MM.1S (cell line): ENCODE data around the gene GREB1.

Experiments used
- EZH2 ChIP-seq: fragments of 300-600 bp; sonication (generic); optimal IDR thresholded peaks from 2 replicates; pipeline ENCODE3; 2017; ENCODE audit warnings: low read depth, mild to moderate bottlenecking, antibody characterized with exemption, low read length, mixed read lengths
- TF ChIP-seq, protein P1 (sequence below): fragments of 300-600 bp; sonication (generic); IDR thresholded peaks from 2 replicates; pipeline ENCODE4 v1.5.1; 2016; ENCODE audit warnings: antibody characterized with exemption, low read length, mixed read lengths

DNA sequence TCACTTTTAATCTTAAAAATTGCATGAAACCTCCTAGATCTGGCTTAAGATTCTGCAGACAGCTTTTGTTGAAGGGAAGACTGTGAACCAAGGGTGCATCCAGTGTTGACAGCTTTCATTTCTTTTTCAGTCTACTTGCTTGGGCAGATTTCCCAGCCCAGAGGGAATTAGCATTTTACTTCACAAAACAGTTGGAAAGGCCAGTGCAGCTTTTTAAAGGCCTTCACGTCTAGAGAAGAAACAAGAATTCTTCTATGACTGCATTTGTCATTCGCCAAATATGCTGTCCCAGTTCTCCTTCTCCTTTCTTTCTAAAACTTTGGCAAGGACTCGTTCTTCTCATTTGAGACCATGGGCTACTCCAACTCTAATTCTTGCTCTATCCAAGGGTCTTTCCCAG lies 118.7 kb downstream of the GREB1 start:
- TF ChIP-seq, protein P1, sequence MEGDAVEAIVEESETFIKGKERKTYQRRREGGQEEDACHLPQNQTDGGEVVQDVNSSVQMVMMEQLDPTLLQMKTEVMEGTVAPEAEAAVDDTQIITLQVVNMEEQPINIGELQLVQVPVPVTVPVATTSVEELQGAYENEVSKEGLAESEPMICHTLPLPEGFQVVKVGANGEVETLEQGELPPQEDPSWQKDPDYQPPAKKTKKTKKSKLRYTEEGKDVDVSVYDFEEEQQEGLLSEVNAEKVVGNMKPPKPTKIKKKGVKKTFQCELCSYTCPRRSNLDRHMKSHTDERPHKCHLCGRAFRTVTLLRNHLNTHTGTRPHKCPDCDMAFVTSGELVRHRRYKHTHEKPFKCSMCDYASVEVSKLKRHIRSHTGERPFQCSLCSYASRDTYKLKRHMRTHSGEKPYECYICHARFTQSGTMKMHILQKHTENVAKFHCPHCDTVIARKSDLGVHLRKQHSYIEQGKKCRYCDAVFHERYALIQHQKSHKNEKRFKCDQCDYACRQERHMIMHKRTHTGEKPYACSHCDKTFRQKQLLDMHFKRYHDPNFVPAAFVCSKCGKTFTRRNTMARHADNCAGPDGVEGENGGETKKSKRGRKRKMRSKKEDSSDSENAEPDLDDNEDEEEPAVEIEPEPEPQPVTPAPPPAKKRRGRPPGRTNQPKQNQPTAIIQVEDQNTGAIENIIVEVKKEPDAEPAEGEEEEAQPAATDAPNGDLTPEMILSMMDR: no peak
- TF ChIP-seq EZH2: no peak
